ENCODE results near the gene KLHDC8B.

KLHDC8B gene

GRCh38 chr3:49132437-49133225, 38.8 kb upstream of the KLHDC8B start, which contains the start of gene LAMB2:
LAMB2 (minus strand) TSS chr3:49133050; CDS start chr3:49132867, 183 bp downstream.
- no peak for DNase-seq (ENCODE audit: low read depth in 1 of 2, low spot score in 1 of 2)
- Histone ChIP-seq H3K4me3 (replicated peaks; ENCODE audit: insufficient read depth, low read length) (peak within 1 kb of the TSS; percentile 9; the same call in 1 of the 2 replicates), H3K27ac (replicated peaks) (no peak within 1 kb of the TSS), H3K27me3 (ENCODE audit: insufficient read depth, poor library complexity, severe bottlenecking) (no peaks in the 10 kb centered on the region)
- no peak for TF ChIP-seq SPI1 (IDR thresholded peaks at IDR 0.05; ENCODE audit: borderline replicate concordance, low read depth)
- no peak for TF ChIP-seq POLR2AphosphoS5 (IDR thresholded peaks at IDR 0.05; ENCODE audit: low read depth)
- TF ChIP-seq GABPA (IDR thresholded peaks at IDR 0.05; ENCODE audit: low read depth): no peak
- TF ChIP-seq CTCF (IDR thresholded peaks at IDR 0.05; ENCODE audit: insufficient read depth, low read length): no peak

- H3K4me3 ChIP-seq (replicated peaks; ENCODE audit: insufficient read depth, low read length): peak overlapping the region; percentile 9; the same call in 1 of the 2 replicates
- H3K27ac ChIP-seq (replicated peaks): no peak overlapping the region
- DNase-seq (ENCODE audit: low read depth in 1 of 2, low spot score in 1 of 2): no peak
- TF ChIP-seq SPI1 (IDR thresholded peaks at IDR 0.05; ENCODE audit: borderline replicate concordance, low read depth) (no peak), GABPA (IDR thresholded peaks at IDR 0.05; ENCODE audit: low read depth) (no peak), CTCF (IDR thresholded peaks at IDR 0.05; ENCODE audit: insufficient read depth, low read length) (no peak), POLR2AphosphoS5 (IDR thresholded peaks at IDR 0.05; ENCODE audit: low read depth) (no peak), REST (IDR thresholded peaks at IDR 0.05; ENCODE audit: insufficient replicate concordance, low read depth) (no peak)
- no peaks in the 10 kb centered on the region for H3K27me3 ChIP-seq (ENCODE audit: insufficient read depth, poor library complexity, severe bottlenecking)
Measured at GRCh38 chr3:49133226-49133951, 38.0 kb upstream of the KLHDC8B start.

- Histone ChIP-seq H3K27me3 (ENCODE audit: insufficient read depth, poor library complexity, severe bottlenecking) (no peaks in the 10 kb centered on the region), H3K27ac (replicated peaks) (no peak overlapping the region), H3K4me3 (replicated peaks; ENCODE audit: insufficient read depth, low read length) (no peak overlapping the region)
- TF ChIP-seq POLR2AphosphoS5 (IDR thresholded peaks at IDR 0.05; ENCODE audit: low read depth) (no peak), CTCF (IDR thresholded peaks at IDR 0.05; ENCODE audit: insufficient read depth, low read length) (no peak), SPI1 (IDR thresholded peaks at IDR 0.05; ENCODE audit: borderline replicate concordance, low read depth) (no peak), REST (IDR thresholded peaks at IDR 0.05; ENCODE audit: insufficient replicate concordance, low read depth) (no peak)
- DNase-seq (ENCODE audit: low read depth in 1 of 2, low spot score in 1 of 2): no peak
Measured at GRCh38 chr3:49134471-49135265, 36.7 kb upstream of the KLHDC8B start.
